Eye (tissue), 1 donor: ENCODE results near the gene CDH18.

ENCODE experiments used
- DNase-seq: peaks from one replicate; pipeline ENCODE4 v3.0.0-alpha.2; 2015

Gene CDH18

GRCh38 chr5:19987612-19988361, at the start of gene CDH18:
CDH18 (minus strand) TSS chr5:19988200; CDS start chr5:19838986, 149,214 bp downstream.
- DNase-seq, result peak; percentile 84

GRCh38 chr5:20034717-20035116, 46.7 kb upstream of the CDH18 start:
- no peak for DNase-seq

- DNase-seq, result no peak
These were observed 45.9 kb upstream of the CDH18 start for GRCh38 chr5:20033881-20034280.

GRCh38 chr5:20032896-20033295, 44.9 kb upstream of the CDH18 start:
- no peak for DNase-seq

- DNase-seq, result no peak
These were observed 42.1 kb upstream of the CDH18 start for GRCh38 chr5:20030125-20030524.

GRCh38 chr5:20029266-20029665, 41.3 kb upstream of the CDH18 start:
- no peak for DNase-seq

- DNase-seq, result no peak
These were observed 40.5 kb upstream of the CDH18 start for GRCh38 chr5:20028506-20028905.

GRCh38 chr5:20023686-20024180, 35.7 kb upstream of the CDH18 start:
- no peak for DNase-seq

- no peak for DNase-seq
These were observed 32.2 kb upstream of the CDH18 start for GRCh38 chr5:20020247-20020646.

- DNase-seq, result no peak
These were observed 29.0 kb upstream of the CDH18 start for GRCh38 chr5:20017021-20017420.

GRCh38 chr5:20000416-20000815, 12.4 kb upstream of the CDH18 start:
- no peak for DNase-seq

GRCh38 chr5:19988457-19988856, 457 bp upstream of the CDH18 start:
- no peak for DNase-seq

- no peak for DNase-seq
These were observed 1.2 kb downstream of the CDH18 start for GRCh38 chr5:19986806-19987205.

GRCh38 chr5:19986031-19986619, 1.9 kb downstream of the CDH18 start:
- no peak for DNase-seq

- no peak for DNase-seq
These were observed 9.5 kb downstream of the CDH18 start for GRCh38 chr5:19978476-19978875.

GRCh38 chr5:19977099-19977498, 10.9 kb downstream of the CDH18 start:
- no peak for DNase-seq

GRCh38 chr5:19975795-19976194, 12.2 kb downstream of the CDH18 start:
- DNase-seq, result no peak

GRCh38 chr5:19960451-19960850, 27.5 kb downstream of the CDH18 start:
- DNase-seq, result no peak

GRCh38 chr5:19959830-19960384, 28.1 kb downstream of the CDH18 start:
- no peak for DNase-seq

GRCh38 chr5:19950897-19951296, 37.1 kb downstream of the CDH18 start:
- no peak for DNase-seq

- DNase-seq, result no peak
These were observed 47.8 kb downstream of the CDH18 start for GRCh38 chr5:19940192-19940591.

- DNase-seq, result no peak
These were observed 57.5 kb downstream of the CDH18 start for GRCh38 chr5:19930451-19930850.

- no peak for DNase-seq
These were observed 59.2 kb downstream of the CDH18 start for GRCh38 chr5:19928562-19929421.
